ENCODE results near the gene RNF39.

RNF39 gene

DNA sequence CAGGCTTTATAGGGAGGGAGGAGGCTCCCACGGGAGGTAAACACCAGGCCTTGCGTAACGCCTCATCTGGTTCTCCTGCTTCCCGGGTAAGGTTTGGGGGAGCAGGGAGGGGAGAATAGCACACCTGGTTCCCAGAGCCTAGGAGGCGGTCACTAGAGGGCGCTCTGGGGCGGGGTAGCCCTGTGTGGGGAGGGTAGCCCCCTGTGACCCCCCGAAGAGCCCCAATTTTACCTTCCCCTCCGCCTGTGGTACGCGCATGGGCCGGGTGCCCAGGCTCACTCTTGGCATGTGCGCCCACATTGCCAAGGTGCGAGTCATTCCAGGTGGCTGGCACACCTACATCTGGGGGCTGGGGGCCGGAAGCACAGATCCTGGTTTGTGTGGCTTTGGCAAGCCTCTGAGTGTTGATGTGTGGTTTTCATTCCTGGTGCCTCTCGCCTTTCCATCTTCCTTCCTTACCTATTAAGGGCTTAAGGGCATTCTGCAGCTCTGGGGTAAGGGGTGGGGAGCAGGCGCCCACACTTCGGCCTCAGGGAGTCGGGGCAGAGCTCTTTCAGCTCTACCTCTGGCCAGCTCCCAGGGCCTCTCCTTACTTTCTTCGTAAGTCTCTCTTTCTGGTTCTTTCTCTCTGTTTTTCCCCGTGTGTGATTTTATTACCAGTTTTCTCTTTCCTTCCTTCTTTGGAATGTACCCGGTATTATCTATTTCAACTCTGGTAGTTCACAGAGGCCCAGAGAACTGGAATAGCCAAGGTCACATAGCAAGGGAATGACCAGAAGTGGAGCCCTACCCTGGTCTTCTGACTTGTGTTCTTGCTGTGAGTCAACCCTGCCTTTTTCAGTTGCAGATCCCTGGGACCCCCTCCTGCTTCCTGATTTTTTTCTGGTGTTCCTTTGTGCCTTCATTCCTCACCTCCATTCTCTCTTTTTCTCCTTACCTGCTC, 492 bp upstream of the RNF39 start:
- Histone ChIP-seq H3K79me2 (ENCODE audit: insufficient read depth, low read length) (no peaks in the 10 kb centered on the region), H3K9me3 (ENCODE audit: insufficient read depth, low read length) (no peaks in the 10 kb centered on the region), H3K27me3 (ENCODE audit: low read length) (0 out of 2 replicates have a peak, but pooled peaks cover 3% of the 10 kb centered on the region), H3K4me2 (ENCODE audit: low read depth, low read length, poor library complexity, severe bottlenecking) (no peak overlapping the region), H3K9me2 (replicated peaks; ENCODE audit: insufficient read depth, low read length) (no peaks in the 10 kb centered on the region), H3K4me3 (ENCODE audit: insufficient read depth, low read length, poor library complexity, severe bottlenecking) (no peak overlapping the region), H3K36me3 (ENCODE audit: low read length) (no peaks in the 10 kb centered on the region), H4K20me1 (ENCODE audit: low read depth, low read length) (no peaks in the 10 kb centered on the region), H3F3A (ENCODE audit: insufficient read depth) (no peaks in the 10 kb centered on the region), H2AFZ (ENCODE audit: low read depth, low read length, severe bottlenecking) (no peak overlapping the region), H3K27ac (ENCODE audit: low read depth, low read length) (no peak overlapping the region), H3K9ac (ENCODE audit: low read length) (no peak overlapping the region)
- TF ChIP-seq, protein P1, sequence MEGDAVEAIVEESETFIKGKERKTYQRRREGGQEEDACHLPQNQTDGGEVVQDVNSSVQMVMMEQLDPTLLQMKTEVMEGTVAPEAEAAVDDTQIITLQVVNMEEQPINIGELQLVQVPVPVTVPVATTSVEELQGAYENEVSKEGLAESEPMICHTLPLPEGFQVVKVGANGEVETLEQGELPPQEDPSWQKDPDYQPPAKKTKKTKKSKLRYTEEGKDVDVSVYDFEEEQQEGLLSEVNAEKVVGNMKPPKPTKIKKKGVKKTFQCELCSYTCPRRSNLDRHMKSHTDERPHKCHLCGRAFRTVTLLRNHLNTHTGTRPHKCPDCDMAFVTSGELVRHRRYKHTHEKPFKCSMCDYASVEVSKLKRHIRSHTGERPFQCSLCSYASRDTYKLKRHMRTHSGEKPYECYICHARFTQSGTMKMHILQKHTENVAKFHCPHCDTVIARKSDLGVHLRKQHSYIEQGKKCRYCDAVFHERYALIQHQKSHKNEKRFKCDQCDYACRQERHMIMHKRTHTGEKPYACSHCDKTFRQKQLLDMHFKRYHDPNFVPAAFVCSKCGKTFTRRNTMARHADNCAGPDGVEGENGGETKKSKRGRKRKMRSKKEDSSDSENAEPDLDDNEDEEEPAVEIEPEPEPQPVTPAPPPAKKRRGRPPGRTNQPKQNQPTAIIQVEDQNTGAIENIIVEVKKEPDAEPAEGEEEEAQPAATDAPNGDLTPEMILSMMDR (IDR thresholded peaks at IDR 0.05; ENCODE audit: insufficient read depth, low read length, poor library complexity, severe bottlenecking) = peak; percentile 59
- no peak for TF ChIP-seq EZH2phosphoT487 (conservative IDR thresholded peaks at IDR 0.05; ENCODE audit: low read length)

DNA sequence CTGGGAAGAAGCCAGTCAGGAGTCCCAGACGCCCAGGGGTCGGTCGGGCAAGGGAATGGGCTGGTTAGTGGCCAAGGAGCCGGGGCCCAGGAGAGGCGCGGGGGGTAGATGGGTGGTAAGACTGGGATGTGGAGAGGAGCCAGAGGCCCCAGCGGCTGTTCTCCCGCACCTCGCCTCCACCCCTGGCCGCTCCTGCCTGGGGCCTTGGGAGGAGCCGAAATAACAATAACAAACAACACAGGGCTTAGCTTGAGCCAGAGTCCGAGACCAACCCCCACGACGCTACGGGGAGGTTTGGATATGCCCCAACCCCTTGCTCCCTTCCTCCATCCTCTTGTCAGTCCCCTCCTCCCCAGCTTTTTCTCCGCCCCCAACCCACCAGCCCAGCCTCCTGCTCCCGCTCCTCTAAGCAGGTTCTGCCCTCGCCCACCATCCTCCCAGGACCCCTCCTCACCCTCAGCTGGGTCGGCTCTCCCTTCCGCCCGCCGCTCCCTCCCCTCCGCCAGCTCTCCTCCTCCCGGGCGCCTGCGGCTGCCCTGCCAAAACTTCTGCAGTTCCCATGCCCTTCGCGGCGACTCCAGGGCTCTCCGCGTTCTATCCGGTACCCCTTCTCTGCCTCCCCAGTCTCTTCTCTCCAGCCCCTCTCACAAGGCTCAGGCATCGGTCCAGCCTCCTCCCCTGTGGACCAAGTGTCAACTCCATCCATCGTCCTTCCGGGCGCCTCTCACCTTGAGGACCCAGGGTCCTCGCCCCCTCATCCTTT, 1.1 kb downstream of the RNF39 start:
- Histone ChIP-seq H3K27ac (ENCODE audit: low read depth, low read length) (no peak overlapping the region), H2AFZ (ENCODE audit: low read depth, low read length, severe bottlenecking) (no peak overlapping the region), H4K20me1 (ENCODE audit: low read depth, low read length) (no peaks in the 10 kb centered on the region), H3K27me3 (ENCODE audit: low read length) (0 out of 2 replicates have a peak, but pooled peaks cover 3% of the 10 kb centered on the region), H3K36me3 (ENCODE audit: low read length) (no peaks in the 10 kb centered on the region), H3K9me2 (replicated peaks; ENCODE audit: insufficient read depth, low read length) (no peaks in the 10 kb centered on the region), H3K9ac (ENCODE audit: low read length) (no peak overlapping the region), H3K4me2 (ENCODE audit: low read depth, low read length, poor library complexity, severe bottlenecking) (no peak overlapping the region), H3K9me3 (ENCODE audit: insufficient read depth, low read length) (no peaks in the 10 kb centered on the region), H3K4me3 (ENCODE audit: insufficient read depth, low read length, poor library complexity, severe bottlenecking) (no peak overlapping the region), H3K79me2 (ENCODE audit: insufficient read depth, low read length) (no peaks in the 10 kb centered on the region), H3F3A (ENCODE audit: insufficient read depth) (no peaks in the 10 kb centered on the region)
- TF ChIP-seq, protein P1 (IDR thresholded peaks at IDR 0.05; ENCODE audit: insufficient read depth, low read length, poor library complexity, severe bottlenecking) = no peak
- TF ChIP-seq EZH2phosphoT487 (conservative IDR thresholded peaks at IDR 0.05; ENCODE audit: low read length) = no peak

DNA sequence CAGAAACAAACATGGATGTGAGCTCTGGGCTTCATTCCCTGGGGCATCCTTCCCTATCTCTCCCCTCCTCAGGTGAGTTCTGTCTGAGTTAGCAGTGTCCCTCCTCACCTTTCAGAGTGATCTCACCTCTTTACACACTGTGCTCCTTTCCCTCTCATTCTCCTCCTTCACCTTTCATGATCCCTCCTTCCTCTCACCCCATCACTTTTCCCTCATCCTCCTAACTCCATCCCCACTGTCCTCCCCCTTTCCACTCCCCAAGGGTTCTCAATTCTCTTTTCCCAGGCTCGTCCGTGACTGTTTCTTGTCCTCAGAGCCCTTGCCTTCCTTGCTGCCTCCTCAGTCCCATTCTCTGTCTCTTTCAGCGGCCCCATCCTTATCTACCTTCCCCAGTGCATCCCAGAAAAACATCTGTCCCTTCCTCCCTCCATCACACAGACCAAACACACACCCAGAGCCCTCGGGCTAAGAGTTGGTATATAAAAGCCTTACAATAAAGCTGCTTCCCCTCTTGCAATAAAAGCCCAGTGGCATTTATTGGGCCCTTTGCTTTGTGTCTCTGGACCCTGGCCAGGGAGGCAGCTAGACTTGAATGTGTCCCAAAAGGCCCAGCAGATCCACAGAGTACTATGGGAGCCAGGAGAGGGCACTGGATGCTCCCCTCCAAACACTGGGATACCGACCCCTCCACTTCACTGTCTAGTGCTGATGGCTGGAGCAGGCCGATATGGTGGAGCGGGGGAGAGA, 1.9 kb downstream of the RNF39 start:
- no peaks in the 10 kb centered on the region for H3K9me3 ChIP-seq (ENCODE audit: insufficient read depth, low read length)
- no peak overlapping the region for H3K4me2 ChIP-seq (ENCODE audit: low read depth, low read length, poor library complexity, severe bottlenecking)
- H3K27me3 ChIP-seq (ENCODE audit: low read length) = 0 out of 2 replicates have a peak, but pooled peaks cover 3% of the 10 kb centered on the region
- H3K27ac ChIP-seq (ENCODE audit: low read depth, low read length) = no peak overlapping the region
- no peak overlapping the region for H3K4me3 ChIP-seq (ENCODE audit: insufficient read depth, low read length, poor library complexity, severe bottlenecking)
- no peaks in the 10 kb centered on the region for H4K20me1 ChIP-seq (ENCODE audit: low read depth, low read length)
- TF ChIP-seq EZH2phosphoT487 (conservative IDR thresholded peaks at IDR 0.05; ENCODE audit: low read length) = no peak
- TF ChIP-seq, protein P1 (IDR thresholded peaks at IDR 0.05; ENCODE audit: insufficient read depth, low read length, poor library complexity, severe bottlenecking) = no peak
- no peaks in the 10 kb centered on the region for H3F3A ChIP-seq (ENCODE audit: insufficient read depth)
- H3K9ac ChIP-seq (ENCODE audit: low read length) = no peak overlapping the region
- H2AFZ ChIP-seq (ENCODE audit: low read depth, low read length, severe bottlenecking) = no peak overlapping the region
- H3K36me3 ChIP-seq (ENCODE audit: low read length) = no peaks in the 10 kb centered on the region
- 0 out of 2 replicates have a peak, but pooled peaks cover under 1% of the 10 kb centered on the region for H3K79me2 ChIP-seq (ENCODE audit: insufficient read depth, low read length)
- no peaks in the 10 kb centered on the region for H3K9me2 ChIP-seq (replicated peaks; ENCODE audit: insufficient read depth, low read length)
